Mammary epithelial cell (primary cell): ENCODE results near the gene CA10.

Source experiments
- CTCF ChIP-seq, 2 donors: IDR thresholded peaks in 1 of 2; conservative IDR thresholded peaks in 1 of 2; 2 replicates each; pipeline ENCODE4 v1.5.1; 2011 to 2012; ENCODE audit warnings: inconsistent platforms in 2 of 2, low read length in 2 of 2, mild to moderate bottlenecking in 2 of 2, control low read depth in 1 of 2, low read depth in 1 of 2; ENCODE audit not compliant: insufficient read depth in 1 of 2; ENCODE audit errors: extremely low read depth in 1 of 2
- EZH2 ChIP-seq: IDR thresholded peaks from 2 replicates; pipeline ENCODE4 v1.6.1; 2012; ENCODE audit warnings: low read length, inconsistent platforms, borderline replicate concordance

- TF ChIP-seq CTCF (conservative IDR thresholded peaks at IDR 0.05 in 1 of 2, IDR thresholded peaks at IDR 0.05 in 1 of 2; ENCODE audit: extremely low read depth in 1 of 2, insufficient read depth in 1 of 2, low read depth in 1 of 2, low read length in 2 of 2) (no peak), EZH2 (no peak)
Measured at GRCh38 chr17:51668155-51668962, 490.2 kb downstream of the CA10 start.
